RWPE2 (cell line): Measurements from ENCODE around the gene SMCO1.
"Not testable (repeated sequence)": the region's sequence is repeated elsewhere in the genome, so short reads cannot be mapped to it uniquely, and the experiment has no call there.

ENCODE experiments used
- ATAC-seq: fragments of 200-7000 bp; cut with Tn5 transposase; 3 replicates; pipeline ENCODE4 v1.9.1; 2021; ENCODE audit warnings: low read depth
- DNase-seq: peaks from one replicate; pipeline ENCODE4 v3.0.0-alpha.2; 2020; ENCODE audit warnings: low spot score
- H3K27ac ChIP-seq: fragments of 450-650 bp; 2 replicates; pipeline ENCODE4 v1.5.1; 2017; ENCODE audit warnings: mild to moderate bottlenecking; ENCODE audit not compliant: poor library complexity, severe bottlenecking
- H3K27me3 ChIP-seq: fragments of 250-450 bp; sonication (Bioruptor Pico); 2 replicates; pipeline ENCODE4 v1.5.1; 2021; ENCODE audit warnings: mild to moderate bottlenecking, moderate library complexity; ENCODE audit not compliant: insufficient read depth, poor library complexity, severe bottlenecking
- H3K36me3 ChIP-seq: fragments of 250-450 bp; sonication (Bioruptor Pico); 2 replicates; pipeline ENCODE4 v1.5.1; 2020; ENCODE audit warnings: low read depth, mild to moderate bottlenecking, moderate library complexity
- H3K4me1 ChIP-seq: fragments of 250-450 bp; sonication (Bioruptor Pico); 2 replicates; pipeline ENCODE4 v1.5.1; 2021; ENCODE audit warnings: mild to moderate bottlenecking, moderate library complexity; ENCODE audit not compliant: insufficient read depth, poor library complexity, severe bottlenecking
- H3K4me3 ChIP-seq: fragments of 250-450 bp; sonication (Bioruptor Pico); 2 replicates; pipeline ENCODE4 v1.5.1; 2021; ENCODE audit warnings: mild to moderate bottlenecking, moderate library complexity; ENCODE audit not compliant: severe bottlenecking
- H3K9me3 ChIP-seq: fragments of 250-450 bp; sonication (Bioruptor Pico); 2 replicates; pipeline ENCODE4 v1.5.1; 2021; ENCODE audit warnings: mild to moderate bottlenecking, moderate library complexity; ENCODE audit not compliant: severe bottlenecking
- CTCF ChIP-seq: fragments of 450-650 bp; IDR thresholded peaks from one replicate; pipeline ENCODE4 v1.5.1; 2017; ENCODE audit warnings: mild to moderate bottlenecking, moderate library complexity; ENCODE audit not compliant: poor library complexity, severe bottlenecking

Gene SMCO1

GRCh38 chr3:196523841-196524240 lies 8.7 kb upstream of the SMCO1 start:
- TF ChIP-seq CTCF = no peak
- Histone ChIP-seq H3K36me3 (no peaks in the 10 kb centered on the region), H3K4me3 (no peak overlapping the region), H3K9me3 (peaks cover 9% of the 10 kb centered on the region), H3K4me1 (no peaks in the 10 kb centered on the region), H3K27me3 (no peaks in the 10 kb centered on the region), H3K27ac (no peak overlapping the region)
- no peak for DNase-seq
- no peak for ATAC-seq

GRCh38 chr3:196521291-196521690 lies 6.1 kb upstream of the SMCO1 start:
- not testable (repeated sequence) for H3K4me3 ChIP-seq, ATAC-seq, H3K36me3 ChIP-seq, H3K27me3 ChIP-seq, DNase-seq, H3K4me1 ChIP-seq, H3K27ac ChIP-seq
- peaks cover 13% of the 10 kb centered on the region for H3K9me3 ChIP-seq

GRCh38 chr3:196519718-196520082 lies 4.6 kb upstream of the SMCO1 start:
- no peak for DNase-seq
- Histone ChIP-seq H3K9me3 (peaks cover 13% of the 10 kb centered on the region), H3K4me1 (no peaks in the 10 kb centered on the region), H3K27ac (no peak overlapping the region), H3K27me3 (no peaks in the 10 kb centered on the region), H3K36me3 (no peaks in the 10 kb centered on the region), H3K4me3 (no peak overlapping the region)
- no peak for TF ChIP-seq CTCF
- no peak for ATAC-seq

GRCh38 chr3:196518966-196519717 lies 4.0 kb upstream of the SMCO1 start:
- H3K4me1 ChIP-seq = no peaks in the 10 kb centered on the region
- no peak for ATAC-seq
- H3K27ac ChIP-seq = no peak overlapping the region
- no peak overlapping the region for H3K4me3 ChIP-seq
- H3K36me3 ChIP-seq = no peaks in the 10 kb centered on the region
- TF ChIP-seq CTCF = peak; percentile 20
- peaks cover 13% of the 10 kb centered on the region for H3K9me3 ChIP-seq
- no peaks in the 10 kb centered on the region for H3K27me3 ChIP-seq
- DNase-seq = no peak

- Histone ChIP-seq H3K36me3 (no peaks in the 10 kb centered on the region), H3K4me3 (no peak overlapping the region), H3K27me3 (no peaks in the 10 kb centered on the region), H3K4me1 (no peaks in the 10 kb centered on the region), H3K27ac (no peak overlapping the region), H3K9me3 (peaks cover 13% of the 10 kb centered on the region)
- DNase-seq (no peak), ATAC-seq (no peak)
- no peak for TF ChIP-seq CTCF
Observed at GRCh38 chr3:196517919-196518318, 2.8 kb upstream of the SMCO1 start.
